NB4 (cell line): Measurements from ENCODE around the gene TRIM58.

Experiments used
- MYC ChIP-seq: IDR thresholded peaks from 2 replicates; pipeline ENCODE4 v1.6.1; 2011; ENCODE audit warnings: low read depth, low read length
- POLR2A ChIP-seq: IDR thresholded peaks from 2 replicates; pipeline ENCODE4 v1.6.1; 2011; ENCODE audit warnings: mild to moderate bottlenecking; ENCODE audit not compliant: insufficient read length; ENCODE audit errors: extremely low read depth
- TF ChIP-seq, protein P1 (sequence below): IDR thresholded peaks from one replicate; pipeline ENCODE4 v1.5.1; 2012; ENCODE audit warnings: low read depth, low read length
- TF ChIP-seq, protein P2 (sequence below): IDR thresholded peaks from 2 replicates; pipeline ENCODE4 v1.6.1; 2011; ENCODE audit warnings: low read depth, low read length

DNA sequence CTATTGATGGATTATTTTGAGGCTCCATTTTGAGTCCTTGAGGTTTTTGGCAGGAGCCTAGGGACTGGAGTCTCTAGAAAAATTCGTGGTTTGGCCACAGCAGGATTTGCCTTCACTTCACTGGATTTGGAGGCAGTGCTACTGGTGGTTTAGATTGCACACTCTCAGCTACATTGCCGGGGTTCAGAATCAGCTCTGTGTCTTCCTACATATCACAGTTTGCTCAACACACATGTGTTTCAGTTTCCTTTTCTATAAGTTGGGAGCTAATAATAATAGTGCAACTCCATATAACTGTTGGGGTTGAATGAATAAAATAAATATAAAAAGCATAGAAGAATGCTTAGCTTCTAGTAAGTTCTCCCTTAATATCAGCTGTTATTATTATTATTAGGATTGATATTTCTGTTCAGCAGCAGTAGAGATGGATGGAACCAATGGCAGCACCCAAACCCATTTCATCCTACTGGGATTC is 38.2 kb downstream of the TRIM58 start, which contains the start of gene OR2W3:
- TF ChIP-seq, protein P1, sequence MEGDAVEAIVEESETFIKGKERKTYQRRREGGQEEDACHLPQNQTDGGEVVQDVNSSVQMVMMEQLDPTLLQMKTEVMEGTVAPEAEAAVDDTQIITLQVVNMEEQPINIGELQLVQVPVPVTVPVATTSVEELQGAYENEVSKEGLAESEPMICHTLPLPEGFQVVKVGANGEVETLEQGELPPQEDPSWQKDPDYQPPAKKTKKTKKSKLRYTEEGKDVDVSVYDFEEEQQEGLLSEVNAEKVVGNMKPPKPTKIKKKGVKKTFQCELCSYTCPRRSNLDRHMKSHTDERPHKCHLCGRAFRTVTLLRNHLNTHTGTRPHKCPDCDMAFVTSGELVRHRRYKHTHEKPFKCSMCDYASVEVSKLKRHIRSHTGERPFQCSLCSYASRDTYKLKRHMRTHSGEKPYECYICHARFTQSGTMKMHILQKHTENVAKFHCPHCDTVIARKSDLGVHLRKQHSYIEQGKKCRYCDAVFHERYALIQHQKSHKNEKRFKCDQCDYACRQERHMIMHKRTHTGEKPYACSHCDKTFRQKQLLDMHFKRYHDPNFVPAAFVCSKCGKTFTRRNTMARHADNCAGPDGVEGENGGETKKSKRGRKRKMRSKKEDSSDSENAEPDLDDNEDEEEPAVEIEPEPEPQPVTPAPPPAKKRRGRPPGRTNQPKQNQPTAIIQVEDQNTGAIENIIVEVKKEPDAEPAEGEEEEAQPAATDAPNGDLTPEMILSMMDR: no peak
- TF ChIP-seq POLR2A (no peak), MYC (no peak)
- TF ChIP-seq, protein P2, sequence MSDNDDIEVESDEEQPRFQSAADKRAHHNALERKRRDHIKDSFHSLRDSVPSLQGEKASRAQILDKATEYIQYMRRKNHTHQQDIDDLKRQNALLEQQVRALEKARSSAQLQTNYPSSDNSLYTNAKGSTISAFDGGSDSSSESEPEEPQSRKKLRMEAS: no peak
